ENCODE data around the gene TSPAN31. TPM values are rescaled to one million over a fixed set of nuclear protein-coding genes. Genes with fewer than 3 reads are reported as not detected.
A peak's percentile ranks its signal among the peaks of the same experiment; 100 is the strongest.

The TSPAN31 gene
- polyA plus RNA-seq, 1 donor, result 40.9 TPM

DNA sequence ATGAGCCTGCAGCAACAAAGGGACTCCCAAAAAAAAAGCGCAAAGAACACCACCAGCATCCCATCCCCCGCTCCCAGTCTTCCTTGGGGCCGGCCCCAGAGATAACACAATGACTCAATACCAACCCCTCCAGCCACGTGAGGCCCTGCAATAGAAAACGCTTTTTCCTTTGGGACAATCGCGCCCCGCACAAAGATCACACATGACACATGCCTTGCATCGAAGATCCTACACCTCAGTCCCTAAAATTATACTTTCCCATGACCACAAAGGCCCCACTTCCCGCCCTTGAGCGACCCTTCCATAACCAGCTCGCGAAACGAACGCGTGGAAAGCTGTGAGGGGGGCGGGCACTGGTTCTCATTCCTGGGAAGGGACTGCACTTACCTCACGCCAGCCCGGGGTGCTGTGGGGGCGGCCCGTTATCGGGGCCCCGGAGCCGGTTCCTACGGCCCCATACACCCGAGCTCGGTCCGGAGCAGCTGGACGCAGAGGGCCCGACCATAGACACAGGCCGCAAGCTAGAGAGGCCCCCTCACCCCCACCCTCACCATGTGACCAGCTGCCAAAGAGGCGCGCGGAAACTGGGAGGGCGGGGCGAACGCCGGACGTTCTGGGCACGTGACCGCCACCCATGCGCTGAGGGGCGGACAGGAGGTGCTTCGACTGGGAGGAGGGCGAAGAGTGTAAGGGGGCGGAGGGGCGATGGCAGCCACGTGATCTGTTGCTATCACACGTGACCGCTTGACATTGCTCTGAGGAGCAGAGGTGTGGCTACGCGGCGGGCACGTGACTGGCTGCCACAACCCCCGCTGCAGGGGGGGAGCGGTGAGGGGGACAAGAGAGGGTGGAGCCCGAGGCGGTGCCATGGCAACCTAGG lies 7.2 kb downstream of the TSPAN31 start, which contains the start of gene CDK4:
TSS of gene CDK4 (minus strand) at position 523 of the 880 bp plus-strand sequence. CDS start 593 bp downstream, outside the sequence.
- peak; percentile 93 for DNase-seq (ENCODE audit: low read depth)

- DNase-seq (ENCODE audit: low read depth), result no peak
Observed at GRCh38 chr12:57752668-57753000, 7.8 kb downstream of the TSPAN31 start.

DNA sequence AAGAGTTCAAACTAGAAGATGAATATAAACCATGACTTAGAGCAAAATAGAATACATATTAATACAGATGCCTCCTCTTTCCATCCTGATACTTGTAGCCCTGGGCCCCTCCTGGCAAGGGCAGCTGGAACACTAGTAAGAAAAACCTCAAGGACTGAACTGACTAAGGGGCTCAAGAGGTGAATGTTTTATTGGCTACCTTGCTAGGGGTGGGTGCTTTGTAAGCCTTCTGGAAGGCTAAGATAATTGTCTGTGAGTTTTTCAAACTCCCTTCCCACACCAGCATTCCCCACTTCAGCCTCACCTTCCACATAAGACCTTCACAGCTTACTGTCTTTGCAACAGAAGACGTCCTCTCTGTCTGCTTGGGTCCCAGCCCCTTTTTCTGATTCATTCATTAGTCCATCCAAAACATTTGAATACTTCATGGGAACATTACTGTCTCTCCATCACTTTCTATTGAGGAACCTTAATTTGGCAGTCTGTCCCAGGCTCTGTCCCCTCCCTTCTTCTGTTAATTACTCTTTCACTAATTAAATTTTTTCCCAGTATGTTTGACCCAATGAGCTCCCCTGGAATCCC lies 9.0 kb downstream of the TSPAN31 start:
- DNase-seq (ENCODE audit: low read depth), result no peak

GRCh38 chr12:57754411-57755193 lies 9.8 kb downstream of the TSPAN31 start, which contains the start of gene MARCHF9:
Gene MARCHF9 (plus strand): TSS chr12:57755103. CDS start chr12:57755529, 426 bp downstream.
- no peak for DNase-seq (ENCODE audit: low read depth)

GRCh38 chr12:57755194-57755453 lies 10.3 kb downstream of the TSPAN31 start:
- DNase-seq (ENCODE audit: low read depth), result no peak

- DNase-seq (ENCODE audit: low read depth), result no peak
Observed at GRCh38 chr12:57755454-57756372, 10.9 kb downstream of the TSPAN31 start.

GRCh38 chr12:57756406-57757341 lies 11.8 kb downstream of the TSPAN31 start:
- DNase-seq (ENCODE audit: low read depth), result no peak

DNA sequence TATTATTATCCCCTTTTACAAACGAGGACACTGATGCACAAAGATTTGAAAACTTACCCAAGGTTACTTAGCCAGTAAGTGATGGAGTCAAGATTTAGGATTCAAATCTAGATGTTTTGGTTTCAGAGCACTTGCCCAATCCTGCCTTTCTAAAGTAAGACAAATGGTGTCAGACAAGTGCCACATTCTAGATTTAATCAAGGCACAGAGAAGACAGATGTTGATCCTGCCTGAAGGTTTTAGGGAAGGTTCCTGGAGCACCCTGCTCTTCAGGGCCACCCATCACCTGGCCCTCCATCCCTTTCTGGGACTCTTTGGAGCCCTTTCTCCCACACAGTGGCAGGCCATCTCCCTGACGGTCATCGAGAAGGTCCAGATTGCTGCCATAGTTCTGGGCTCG lies 12.9 kb downstream of the TSPAN31 start:
- DNase-seq (ENCODE audit: low read depth), result no peak

DNA sequence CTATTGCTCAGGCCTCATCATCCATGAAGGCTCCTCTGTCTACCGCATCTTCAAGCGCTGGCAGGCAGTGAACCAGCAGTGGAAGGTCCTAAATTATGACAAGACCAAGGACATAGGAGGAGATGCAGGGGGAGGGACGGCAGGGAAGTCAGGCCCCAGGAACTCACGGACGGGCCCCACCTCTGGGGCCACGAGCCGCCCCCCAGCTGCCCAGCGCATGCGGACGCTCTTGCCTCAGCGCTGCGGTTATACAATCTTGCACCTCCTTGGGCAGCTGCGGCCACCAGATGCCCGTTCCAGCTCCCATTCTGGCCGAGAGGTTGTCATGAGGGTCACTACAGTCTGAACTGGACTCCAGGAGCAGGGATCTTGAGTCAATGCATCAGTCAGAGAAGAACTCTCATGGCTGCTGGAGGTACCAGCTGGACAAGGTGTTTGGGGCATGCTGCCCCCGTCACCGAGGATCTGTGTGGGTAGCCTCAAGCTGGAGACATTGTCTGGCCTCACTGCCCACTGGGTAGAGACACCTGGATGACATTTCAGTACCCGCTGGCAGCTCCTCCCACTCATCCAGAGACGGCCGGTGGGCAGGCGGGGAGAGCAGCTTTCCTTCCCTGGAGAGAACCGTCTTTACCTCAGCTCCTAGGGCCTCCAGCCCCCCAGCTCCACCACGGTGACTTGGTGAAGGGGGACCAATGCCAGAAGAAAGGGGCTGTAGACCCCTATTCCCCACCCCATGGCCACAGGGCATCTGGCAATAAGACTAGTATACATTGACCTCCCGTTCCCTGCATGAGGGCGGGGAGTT lies 13.9 kb downstream of the TSPAN31 start:
- DNase-seq (ENCODE audit: low read depth), result no peak

DNA sequence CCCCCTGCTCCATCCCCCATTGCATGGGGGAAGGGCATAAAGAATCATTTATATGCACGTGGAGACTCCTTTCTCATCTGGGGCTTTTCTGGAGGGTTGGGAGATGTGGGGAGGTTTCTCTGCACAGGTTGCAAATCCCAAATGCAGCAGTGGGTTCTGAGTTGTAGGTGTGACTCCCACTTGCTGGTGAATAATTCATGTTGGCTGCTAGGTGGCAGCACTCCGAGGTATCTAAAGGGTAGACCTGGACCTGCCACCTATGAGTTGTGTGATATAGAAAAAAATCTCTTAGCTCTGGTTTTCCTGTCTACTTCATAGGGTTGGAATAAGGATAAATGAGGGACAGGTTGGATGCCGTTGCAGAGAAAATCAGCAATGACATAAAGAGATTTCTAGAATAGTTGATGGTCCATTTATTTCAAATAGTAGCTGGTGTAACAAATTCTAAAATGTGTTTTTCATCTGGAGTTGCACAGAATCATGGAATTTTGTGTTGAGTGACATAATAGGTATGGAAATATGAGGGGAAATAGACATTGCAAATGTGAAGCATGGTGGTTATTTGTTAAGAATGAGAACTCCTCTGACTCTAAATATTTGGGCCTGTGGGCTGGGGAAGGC lies 14.6 kb downstream of the TSPAN31 start:
- no peak for DNase-seq (ENCODE audit: low read depth)

- DNase-seq (ENCODE audit: low read depth), result no peak
Observed at GRCh38 chr12:57760347-57760982, 15.6 kb downstream of the TSPAN31 start.

- no peak for DNase-seq (ENCODE audit: low read depth)
Observed at GRCh38 chr12:57761391-57761998, 16.7 kb downstream of the TSPAN31 start.

DNA sequence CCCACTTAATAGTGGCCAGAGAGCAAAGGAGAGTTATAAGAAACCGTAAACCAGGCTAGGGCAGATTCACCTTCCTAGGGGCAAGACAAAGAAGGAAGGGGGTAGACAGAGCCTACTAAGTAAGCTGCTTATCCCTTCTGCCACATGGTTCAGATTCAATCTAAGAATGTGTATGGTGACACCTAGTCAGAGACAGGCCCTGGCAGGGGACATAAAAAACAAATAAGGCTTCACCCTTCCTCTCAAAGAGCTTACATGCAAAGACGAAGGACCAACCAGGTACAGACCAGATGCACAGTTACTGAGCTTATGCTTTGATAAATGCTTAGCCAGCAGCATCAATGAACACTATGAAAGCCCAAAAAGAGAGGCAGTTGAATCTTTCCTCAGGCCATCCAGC lies 17.6 kb downstream of the TSPAN31 start:
- no peak for DNase-seq (ENCODE audit: low read depth)

- DNase-seq (ENCODE audit: low read depth), result no peak
Observed at GRCh38 chr12:57763881-57764661, 19.2 kb downstream of the TSPAN31 start.

GRCh38 chr12:57764662-57765002 lies 19.8 kb downstream of the TSPAN31 start:
- no peak for DNase-seq (ENCODE audit: low read depth)

DNA sequence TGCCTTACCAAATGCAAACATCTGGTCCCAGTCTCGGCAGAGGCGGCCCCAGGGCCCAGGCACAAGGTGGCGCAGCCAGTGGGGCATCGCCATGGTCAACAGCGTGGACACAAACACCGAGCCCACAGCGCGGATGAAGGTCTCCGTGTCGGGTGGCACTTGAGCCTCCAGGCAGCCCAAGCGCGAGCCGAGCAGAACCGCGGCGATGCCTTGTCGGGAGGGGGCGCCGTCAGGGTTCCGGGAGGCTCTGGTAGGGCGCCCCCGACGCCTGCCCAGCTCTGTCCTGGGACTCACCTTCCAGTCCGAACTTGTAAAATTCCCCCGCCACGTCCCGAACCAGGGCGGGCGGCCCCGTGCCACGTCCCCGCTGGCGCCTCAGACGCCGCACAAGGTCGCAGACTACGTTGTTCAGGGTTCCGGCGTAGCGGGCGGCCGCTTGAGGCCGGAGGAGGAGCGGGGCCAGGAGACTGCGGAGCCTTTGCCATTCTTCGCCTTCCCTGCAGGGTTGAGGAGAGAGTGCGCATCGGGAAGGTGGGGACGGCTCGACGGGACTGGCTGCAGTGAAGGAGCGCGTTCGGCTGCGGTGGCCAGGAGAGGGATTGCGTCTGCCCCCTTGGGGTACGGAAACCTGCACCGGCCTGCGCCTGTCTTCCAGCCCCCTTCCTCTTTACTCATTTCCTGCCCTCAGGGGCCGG lies 20.3 kb downstream of the TSPAN31 start:
- no peak for DNase-seq (ENCODE audit: low read depth)
